Measurements from ENCODE around the gene CTNNBIP1.

DNA sequence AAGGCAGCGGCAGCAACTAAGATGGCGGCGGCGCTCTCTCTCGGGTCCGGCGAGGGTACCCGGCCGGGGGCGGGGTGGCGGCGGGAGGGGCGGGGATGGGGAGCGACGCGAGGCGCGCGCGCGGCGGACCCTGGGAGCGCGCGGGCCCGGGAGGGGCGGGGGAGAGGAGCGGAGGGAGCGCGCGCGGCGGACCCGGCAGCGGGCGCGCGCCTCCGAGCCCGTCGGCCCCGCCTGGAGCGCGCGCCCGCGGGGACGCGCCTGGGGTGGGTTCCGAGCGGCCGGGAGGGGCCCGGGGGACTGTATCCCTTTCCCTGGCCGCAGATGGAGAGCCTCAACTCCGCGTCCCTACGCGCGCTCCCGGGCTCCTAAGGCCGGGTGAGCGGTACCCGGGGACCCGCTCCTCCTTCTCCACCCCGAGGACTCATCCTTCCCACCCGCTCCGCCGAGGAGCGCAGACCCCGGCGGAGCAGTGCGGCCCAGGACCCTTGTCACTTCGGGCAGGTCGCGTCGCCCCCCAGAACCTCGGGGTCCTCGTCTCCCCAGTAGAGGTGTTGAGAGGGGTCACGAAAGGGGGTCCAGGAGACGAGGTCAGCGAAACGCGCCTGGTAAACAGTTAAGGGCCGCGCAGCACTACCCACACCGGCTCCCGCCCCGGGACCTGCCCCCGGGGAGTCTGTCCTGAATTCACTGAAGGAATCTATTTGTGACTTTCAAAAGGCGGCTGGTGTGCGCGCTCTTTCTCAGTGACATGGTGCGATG, 85.9 kb downstream of the CTNNBIP1 start, which contains the start of gene CLSTN1:
- TF ChIP-seq ZNF473 (tag by site-specific recombination; IDR thresholded peaks at IDR 0.05) (no peak), ZNF23 (tag by site-specific recombination; IDR thresholded peaks at IDR 0.05; ENCODE audit: borderline replicate concordance) (no peak), MZF1 (tag by site-specific recombination; IDR thresholded peaks at IDR 0.05; ENCODE audit: borderline replicate concordance) (no peak), ZNF292 (tag by site-specific recombination; IDR thresholded peaks at IDR 0.05; ENCODE audit: borderline replicate concordance, low read depth) (no peak), ZNF791 (tag by site-specific recombination; IDR thresholded peaks at IDR 0.05) (no peak), ZNF324 (tag by site-specific recombination; IDR thresholded peaks at IDR 0.05) (peak; percentile 63; the same call in 1 of the 2 replicates), GLI4 (tag by site-specific recombination; IDR thresholded peaks at IDR 0.05) (no peak), ZNF138 (tag by site-specific recombination; IDR thresholded peaks at IDR 0.05; ENCODE audit: borderline replicate concordance) (no peak), YY1 (tag by site-specific recombination; IDR thresholded peaks at IDR 0.05) (no peak)
- TF ChIP-seq, protein P1, sequence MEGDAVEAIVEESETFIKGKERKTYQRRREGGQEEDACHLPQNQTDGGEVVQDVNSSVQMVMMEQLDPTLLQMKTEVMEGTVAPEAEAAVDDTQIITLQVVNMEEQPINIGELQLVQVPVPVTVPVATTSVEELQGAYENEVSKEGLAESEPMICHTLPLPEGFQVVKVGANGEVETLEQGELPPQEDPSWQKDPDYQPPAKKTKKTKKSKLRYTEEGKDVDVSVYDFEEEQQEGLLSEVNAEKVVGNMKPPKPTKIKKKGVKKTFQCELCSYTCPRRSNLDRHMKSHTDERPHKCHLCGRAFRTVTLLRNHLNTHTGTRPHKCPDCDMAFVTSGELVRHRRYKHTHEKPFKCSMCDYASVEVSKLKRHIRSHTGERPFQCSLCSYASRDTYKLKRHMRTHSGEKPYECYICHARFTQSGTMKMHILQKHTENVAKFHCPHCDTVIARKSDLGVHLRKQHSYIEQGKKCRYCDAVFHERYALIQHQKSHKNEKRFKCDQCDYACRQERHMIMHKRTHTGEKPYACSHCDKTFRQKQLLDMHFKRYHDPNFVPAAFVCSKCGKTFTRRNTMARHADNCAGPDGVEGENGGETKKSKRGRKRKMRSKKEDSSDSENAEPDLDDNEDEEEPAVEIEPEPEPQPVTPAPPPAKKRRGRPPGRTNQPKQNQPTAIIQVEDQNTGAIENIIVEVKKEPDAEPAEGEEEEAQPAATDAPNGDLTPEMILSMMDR (tag by site-specific recombination; IDR thresholded peaks at IDR 0.05): peak; percentile 12; the same call in 1 of the 2 replicates
- TF ChIP-seq, protein P2, sequence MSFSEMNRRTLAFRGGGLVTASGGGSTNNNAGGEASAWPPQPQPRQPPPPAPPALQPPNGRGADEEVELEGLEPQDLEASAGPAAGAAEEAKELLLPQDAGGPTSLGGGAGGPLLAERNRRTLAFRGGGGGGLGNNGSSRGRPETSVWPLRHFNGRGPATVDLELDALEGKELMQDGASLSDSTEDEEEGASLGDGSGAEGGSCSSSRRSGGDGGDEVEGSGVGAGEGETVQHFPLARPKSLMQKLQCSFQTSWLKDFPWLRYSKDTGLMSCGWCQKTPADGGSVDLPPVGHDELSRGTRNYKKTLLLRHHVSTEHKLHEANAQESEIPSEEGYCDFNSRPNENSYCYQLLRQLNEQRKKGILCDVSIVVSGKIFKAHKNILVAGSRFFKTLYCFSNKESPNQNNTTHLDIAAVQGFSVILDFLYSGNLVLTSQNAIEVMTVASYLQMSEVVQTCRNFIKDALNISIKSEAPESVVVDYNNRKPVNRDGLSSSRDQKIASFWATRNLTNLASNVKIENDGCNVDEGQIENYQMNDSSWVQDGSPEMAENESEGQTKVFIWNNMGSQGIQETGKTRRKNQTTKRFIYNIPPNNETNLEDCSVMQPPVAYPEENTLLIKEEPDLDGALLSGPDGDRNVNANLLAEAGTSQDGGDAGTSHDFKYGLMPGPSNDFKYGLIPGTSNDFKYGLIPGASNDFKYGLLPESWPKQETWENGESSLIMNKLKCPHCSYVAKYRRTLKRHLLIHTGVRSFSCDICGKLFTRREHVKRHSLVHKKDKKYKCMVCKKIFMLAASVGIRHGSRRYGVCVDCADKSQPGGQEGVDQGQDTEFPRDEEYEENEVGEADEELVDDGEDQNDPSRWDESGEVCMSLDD (tag by site-specific recombination; IDR thresholded peaks at IDR 0.05): peak; percentile 94

All from HEK293 (cell line).